ENCODE measurements around the gene OSR1.

The OSR1 gene

GRCh38 chr2:19355931-19356544, 2.4 kb downstream of the OSR1 start:
- TF ChIP-seq Cebpa-rat (IDR thresholded peaks at IDR 0.05), result no peak
- Histone ChIP-seq H3K4me1 (peaks cover 0 to 23% (median 5%) of the 10 kb centered on the region in 10 experiments; a peak in 8 of 20 replicates), H3K36me3 (no peaks in the 10 kb centered on the region), H3K4me3 (0 out of 20 replicates have a peak overlapping the region, but pooled peaks of 1 of the 10 experiments have one; percentile 38), H3K9ac (no peak overlapping the region), H3K9me3 (replicated peaks in 1 of 11) (peaks cover 22 to 83% (median 52%) of the 10 kb centered on the region in 11 experiments), H4K20me1 (peaks cover 0 to 47% (median 6%) of the 10 kb centered on the region in 11 experiments; a peak in 9 of 22 replicates), H3K27me3 (peaks cover 99 to 100% (median 100%) of the 10 kb centered on the region in 11 experiments), H3K4me2 (no peak overlapping the region), H3K27ac (no peak overlapping the region)

- TF ChIP-seq Cebpa-rat (IDR thresholded peaks at IDR 0.05), result no peak
- Histone ChIP-seq H3K4me3 (no peak overlapping the region), H3K9me3 (replicated peaks in 1 of 11) (peaks cover 22 to 84% (median 50%) of the 10 kb centered on the region in 11 experiments), H4K20me1 (peaks cover 0 to 41% (median 6%) of the 10 kb centered on the region in 11 experiments; a peak in 9 of 22 replicates), H3K27me3 (peaks cover 99 to 100% (median 100%) of the 10 kb centered on the region in 11 experiments), H3K4me1 (peaks cover 0 to 23% (median 5%) of the 10 kb centered on the region in 10 experiments; a peak in 8 of 20 replicates), H3K9ac (no peak overlapping the region), H3K36me3 (no peaks in the 10 kb centered on the region), H3K27ac (no peak overlapping the region), H3K4me2 (no peak overlapping the region)
Measured at GRCh38 chr2:19355416-19355821, 3.0 kb downstream of the OSR1 start.

GRCh38 chr2:19355014-19355405, 3.4 kb downstream of the OSR1 start:
- Histone ChIP-seq H3K9ac (no peak overlapping the region), H3K4me3 (no peak overlapping the region), H3K9me3 (replicated peaks in 1 of 11) (peaks cover 22 to 84% (median 54%) of the 10 kb centered on the region in 11 experiments), H3K27me3 (peaks cover 99 to 100% (median 100%) of the 10 kb centered on the region in 11 experiments), H3K4me1 (peaks cover 0 to 23% (median 5%) of the 10 kb centered on the region in 10 experiments; a peak in 8 of 20 replicates), H4K20me1 (peaks cover 0 to 40% (median 6%) of the 10 kb centered on the region in 11 experiments; a peak in 9 of 22 replicates), H3K27ac (no peak overlapping the region), H3K4me2 (no peak overlapping the region), H3K36me3 (no peaks in the 10 kb centered on the region)
- TF ChIP-seq Cebpa-rat (IDR thresholded peaks at IDR 0.05), result no peak

GRCh38 chr2:19353721-19354050, 4.7 kb downstream of the OSR1 start:
- Histone ChIP-seq H3K4me1 (peaks cover 0 to 26% (median 10%) of the 10 kb centered on the region in 10 experiments; a peak in 16 of 20 replicates), H4K20me1 (peaks cover 0 to 27% (median 6%) of the 10 kb centered on the region in 11 experiments; a peak in 8 of 22 replicates), H3K4me2 (no peak overlapping the region), H3K9me3 (replicated peaks in 1 of 11) (peaks cover 22 to 83% (median 58%) of the 10 kb centered on the region in 11 experiments), H3K36me3 (no peaks in the 10 kb centered on the region), H3K9ac (no peak overlapping the region), H3K27ac (no peak overlapping the region), H3K27me3 (peaks cover 94 to 100% (median 100%) of the 10 kb centered on the region in 11 experiments), H3K4me3 (no peak overlapping the region)
- no peak for TF ChIP-seq Cebpa-rat (IDR thresholded peaks at IDR 0.05)

GRCh38 chr2:19352946-19353720, 5.3 kb downstream of the OSR1 start:
- Histone ChIP-seq H3K4me1 (peaks cover 0 to 28% (median 14%) of the 10 kb centered on the region in 10 experiments; a peak in 16 of 20 replicates), H3K4me3 (no peak overlapping the region; a peak in 1 of 20 replicates), H3K9me3 (replicated peaks in 1 of 11) (peaks cover 22 to 80% (median 57%) of the 10 kb centered on the region in 11 experiments), H3K9ac (no peak overlapping the region), H3K27me3 (peaks cover 89 to 98% (median 94%) of the 10 kb centered on the region in 11 experiments), H4K20me1 (peaks cover 0 to 25% (median 6%) of the 10 kb centered on the region in 11 experiments; a peak in 8 of 22 replicates), H3K36me3 (no peaks in the 10 kb centered on the region), H3K27ac (no peak overlapping the region), H3K4me2 (no peak overlapping the region)
- TF ChIP-seq Cebpa-rat (IDR thresholded peaks at IDR 0.05), result no peak

GRCh38 chr2:19351899-19352697, 6.3 kb downstream of the OSR1 start:
- TF ChIP-seq Cebpa-rat (IDR thresholded peaks at IDR 0.05), result peak in 1 of 11 experiments; percentile 51; a peak in 1 of 22 replicates
- Histone ChIP-seq H3K4me3 (peak overlapping the region; percentile 14 to 53 (median 40); a peak in 17 of 20 replicates), H3K9me3 (replicated peaks in 1 of 11) (peaks cover 15 to 70% (median 47%) of the 10 kb centered on the region in 11 experiments), H3K4me2 (peak overlapping the region; percentile 43 to 75 (median 66)), H3K9ac (no peak overlapping the region), H3K36me3 (no peaks in the 10 kb centered on the region), H3K4me1 (peaks cover 2 to 26% (median 15%) of the 10 kb centered on the region in 10 experiments), H4K20me1 (peaks cover 0 to 16% (median 0%) of the 10 kb centered on the region in 11 experiments; a peak in 5 of 22 replicates), H3K27ac (no peak overlapping the region), H3K27me3 (peaks cover 78 to 87% (median 84%) of the 10 kb centered on the region in 11 experiments)

- Histone ChIP-seq H3K27me3 (peaks cover 72 to 81% (median 78%) of the 10 kb centered on the region in 11 experiments), H3K4me3 (peak overlapping the region; percentile 14 to 53 (median 40); a peak in 15 of 20 replicates), H3K4me2 (peak overlapping the region; percentile 43 to 75 (median 66); a peak in 21 of 22 replicates), H3K9ac (no peak overlapping the region; a peak in 1 of 22 replicates), H3K36me3 (no peaks in the 10 kb centered on the region), H3K4me1 (peaks cover 8 to 31% (median 20%) of the 10 kb centered on the region in 10 experiments), H3K27ac (no peak overlapping the region), H4K20me1 (peaks cover 0 to 16% (median 0%) of the 10 kb centered on the region in 11 experiments; a peak in 5 of 22 replicates), H3K9me3 (replicated peaks in 1 of 11) (peaks cover 9 to 64% (median 41%) of the 10 kb centered on the region in 11 experiments)
- TF ChIP-seq Cebpa-rat (IDR thresholded peaks at IDR 0.05), result no peak
Measured at GRCh38 chr2:19351499-19351898, 6.9 kb downstream of the OSR1 start.

All from BLaER1 treated with 17β-estradiol and CSF1 and Interleukin-3, amounts not matched to agents 10 nM and 100 nM (cell line).